GM21515 (cell line): Measurements from ENCODE around the gene IZUMO2.
"Not testable (repeated sequence)": the region's sequence is repeated elsewhere in the genome, so short reads cannot be mapped to it uniquely, and the experiment has no call there.

Experiments used
- ATAC-seq: cut with Tn5 transposase; IDR thresholded peaks from one replicate; pipeline ENCODE4 v1.9.1; 2021; ENCODE audit not compliant: unreplicated experiment

Gene IZUMO2

GRCh38 chr19:50136603-50137365, 26.3 kb downstream of the IZUMO2 start:
- ATAC-seq: not testable (repeated sequence)

- not testable (repeated sequence) for ATAC-seq
Measured at GRCh38 chr19:50135856-50136602, 27.1 kb downstream of the IZUMO2 start.

GRCh38 chr19:50134777-50135719, 28.0 kb downstream of the IZUMO2 start:
- not testable (repeated sequence) for ATAC-seq

GRCh38 chr19:50133518-50134492, 29.3 kb downstream of the IZUMO2 start:
- ATAC-seq: not testable (repeated sequence)

GRCh38 chr19:50104012-50104411, 59.1 kb downstream of the IZUMO2 start:
- ATAC-seq: not testable (repeated sequence)

GRCh38 chr19:50103405-50103804, 59.7 kb downstream of the IZUMO2 start:
- not testable (repeated sequence) for ATAC-seq
